GM19043 (cell line): ENCODE results near the gene CLTC.
"Not testable (repeated sequence)": the region's sequence is repeated elsewhere in the genome, so short reads cannot be mapped to it uniquely, and the experiment has no call there.

Experiments
- ATAC-seq: cut with Tn5 transposase; IDR thresholded peaks from one replicate; pipeline ENCODE4 v1.9.1; 2021; ENCODE audit warnings: low read depth; ENCODE audit not compliant: unreplicated experiment

CLTC gene

GRCh38 chr17:59633658-59634359 lies 14.1 kb downstream of the CLTC start:
- no peak for ATAC-seq

- ATAC-seq = peak; percentile 49
Observed at GRCh38 chr17:59634632-59635541, 15.2 kb downstream of the CLTC start.

GRCh38 chr17:59637611-59638310 lies 18.1 kb downstream of the CLTC start:
- ATAC-seq = no peak

- ATAC-seq = no peak
Observed at GRCh38 chr17:59638553-59638952, 18.9 kb downstream of the CLTC start.

DNA sequence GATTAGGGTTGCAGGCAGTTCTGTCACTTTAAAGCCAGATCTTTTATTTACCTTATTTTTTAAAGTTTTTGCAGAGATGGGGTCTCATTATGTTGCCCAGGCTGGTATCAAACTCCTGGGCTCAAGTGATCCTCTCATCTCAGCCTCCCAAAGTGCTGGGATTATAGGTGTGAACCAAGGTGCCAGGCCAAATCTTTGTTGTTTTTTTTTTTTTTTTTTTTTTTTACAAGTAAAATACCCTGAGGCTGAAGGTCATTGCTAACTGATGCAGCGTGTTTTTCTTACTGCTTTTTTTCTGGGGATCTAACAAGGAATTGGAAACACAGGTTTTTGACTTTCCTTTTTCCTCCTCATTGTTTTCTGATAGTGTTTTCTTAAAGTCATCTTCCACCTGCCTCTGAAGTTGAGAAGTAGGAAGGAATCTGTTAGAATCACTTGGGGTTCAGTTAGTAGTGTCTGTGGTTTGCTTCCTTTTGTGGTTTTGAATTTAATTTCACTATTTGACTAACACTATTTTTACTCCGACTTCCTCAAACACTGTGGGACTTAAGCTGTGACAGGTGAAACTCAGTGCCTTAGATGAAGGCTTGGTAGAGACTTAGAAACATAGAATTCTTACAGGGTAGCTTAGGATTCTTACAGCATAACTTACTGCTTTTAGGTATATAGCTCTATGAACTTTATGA lies 22.2 kb downstream of the CLTC start:
- ATAC-seq = peak; percentile 93

- ATAC-seq = no peak
Observed at GRCh38 chr17:59642565-59642964, 22.9 kb downstream of the CLTC start.

DNA sequence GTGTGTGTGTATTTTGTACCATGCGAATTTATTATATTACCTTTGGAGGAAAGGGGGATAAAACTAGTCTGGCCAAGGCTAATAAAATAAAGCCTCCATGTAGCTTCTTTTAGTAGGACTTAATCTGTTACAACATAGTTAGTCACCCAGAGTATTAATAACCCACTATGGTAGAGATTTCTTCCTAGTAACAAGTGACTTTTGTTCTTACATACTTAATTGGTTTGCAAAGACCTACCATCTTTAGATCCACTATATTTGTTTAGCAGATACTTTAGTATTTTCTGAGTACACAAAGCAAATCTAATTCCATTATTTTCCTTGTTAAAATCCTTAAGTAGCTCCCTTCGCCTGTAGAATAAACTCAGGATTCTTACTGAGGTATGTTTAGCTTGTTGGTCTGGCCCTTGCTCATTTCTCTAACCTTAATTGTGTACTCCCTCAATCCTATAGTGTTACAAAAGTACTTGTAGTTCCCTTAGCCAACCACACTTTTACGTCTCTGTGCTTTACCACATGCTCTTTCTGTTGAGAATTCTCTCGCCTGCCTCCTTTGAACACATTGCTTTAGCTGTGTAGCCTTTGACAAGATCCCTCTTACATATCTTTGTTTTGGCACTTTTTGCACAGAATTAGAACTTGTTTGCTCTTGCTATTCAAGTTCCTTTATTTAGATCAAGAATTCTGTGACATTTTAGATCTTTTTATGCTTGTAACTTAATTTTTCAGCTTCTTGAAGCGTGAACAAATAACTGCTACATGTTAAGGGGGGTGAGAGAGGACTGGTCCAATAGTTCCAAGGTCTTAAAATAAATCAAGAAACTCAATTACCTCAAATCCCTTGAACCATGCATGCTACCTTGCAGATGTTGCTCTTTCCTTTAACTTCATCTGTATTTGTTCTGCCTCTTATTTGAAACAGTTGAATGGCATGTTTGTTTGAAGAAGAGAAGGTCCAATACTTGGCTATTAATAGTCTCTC lies 23.8 kb downstream of the CLTC start:
- no peak for ATAC-seq

DNA sequence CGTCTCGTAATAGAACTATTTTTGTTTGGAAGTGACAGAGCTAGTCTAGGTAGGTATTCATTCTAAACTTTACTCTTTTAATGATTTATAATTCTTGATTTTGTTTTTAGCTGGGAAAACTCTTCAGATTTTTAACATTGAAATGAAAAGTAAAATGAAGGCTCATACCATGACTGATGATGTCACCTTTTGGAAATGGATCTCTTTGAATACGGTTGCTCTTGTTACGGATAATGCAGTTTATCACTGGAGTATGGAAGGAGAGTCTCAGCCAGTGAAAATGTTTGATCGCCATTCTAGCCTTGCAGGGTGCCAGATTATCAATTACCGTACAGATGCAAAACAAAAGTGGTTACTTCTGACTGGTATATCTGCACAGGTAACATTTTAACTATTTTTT lies 27.6 kb downstream of the CLTC start:
- no peak for ATAC-seq

- ATAC-seq = no peak
Observed at GRCh38 chr17:59649886-59650285, 30.2 kb downstream of the CLTC start.

- ATAC-seq = no peak
Observed at GRCh38 chr17:59650642-59651041, 30.9 kb downstream of the CLTC start.

DNA sequence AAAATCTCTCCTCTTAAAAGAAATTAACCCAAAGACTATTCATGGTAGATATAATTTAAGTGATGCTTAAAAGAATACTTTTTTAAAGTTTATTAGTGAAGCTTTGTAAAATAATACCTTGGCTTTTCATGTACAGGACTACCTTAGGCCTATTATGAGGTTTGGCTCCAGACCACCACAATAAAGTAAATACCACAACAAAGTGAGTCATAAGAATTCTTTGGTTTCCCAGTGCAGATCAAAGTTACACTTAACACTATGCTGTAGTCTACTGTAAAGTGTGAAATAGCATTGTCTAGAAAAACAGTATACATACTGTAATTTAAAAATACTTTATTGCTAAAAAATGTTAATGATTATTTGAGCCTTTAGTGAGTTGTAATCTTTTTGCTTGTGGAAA lies 31.7 kb downstream of the CLTC start:
- no peak for ATAC-seq

DNA sequence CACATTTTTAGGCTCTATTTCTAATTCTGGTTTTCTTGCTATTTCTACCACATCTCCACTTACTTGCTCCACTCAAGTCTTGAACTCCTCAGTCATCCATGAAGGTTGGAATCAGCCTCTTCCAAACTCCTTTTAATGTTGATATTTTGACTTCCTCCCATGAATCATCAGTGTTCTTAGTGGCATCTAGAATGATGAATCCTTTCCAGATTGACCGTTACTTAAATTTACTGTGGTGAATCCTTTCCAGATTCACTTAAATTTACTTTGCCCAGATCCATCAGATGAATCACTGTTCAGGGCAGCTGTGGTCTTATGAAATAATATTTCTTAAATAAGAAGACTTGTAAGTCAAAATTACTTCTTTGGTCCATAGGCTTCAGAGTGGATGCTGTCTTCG lies 32.4 kb downstream of the CLTC start:
- ATAC-seq = no peak

GRCh38 chr17:59656624-59657023 lies 36.9 kb downstream of the CLTC start:
- not testable (repeated sequence) for ATAC-seq

GRCh38 chr17:59666235-59666634 lies 46.5 kb downstream of the CLTC start:
- no peak for ATAC-seq

DNA sequence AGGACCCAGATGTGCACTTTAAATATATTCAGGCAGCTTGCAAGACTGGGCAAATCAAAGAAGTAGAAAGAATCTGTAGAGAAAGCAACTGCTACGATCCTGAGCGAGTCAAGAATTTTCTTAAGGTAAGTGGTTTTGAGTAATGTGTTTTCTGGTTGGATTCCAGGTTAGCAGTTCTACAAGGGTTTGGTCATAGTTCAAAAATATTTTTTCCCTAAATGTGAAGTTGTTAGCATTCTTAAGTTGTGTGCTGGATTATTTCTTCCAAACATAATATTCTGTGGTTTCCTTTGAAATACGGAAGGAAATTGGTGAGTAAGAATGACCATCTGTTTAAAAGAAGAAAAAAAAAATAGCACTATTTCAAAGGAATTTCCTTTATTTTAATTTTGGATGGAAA lies 49.1 kb downstream of the CLTC start:
- ATAC-seq = no peak

DNA sequence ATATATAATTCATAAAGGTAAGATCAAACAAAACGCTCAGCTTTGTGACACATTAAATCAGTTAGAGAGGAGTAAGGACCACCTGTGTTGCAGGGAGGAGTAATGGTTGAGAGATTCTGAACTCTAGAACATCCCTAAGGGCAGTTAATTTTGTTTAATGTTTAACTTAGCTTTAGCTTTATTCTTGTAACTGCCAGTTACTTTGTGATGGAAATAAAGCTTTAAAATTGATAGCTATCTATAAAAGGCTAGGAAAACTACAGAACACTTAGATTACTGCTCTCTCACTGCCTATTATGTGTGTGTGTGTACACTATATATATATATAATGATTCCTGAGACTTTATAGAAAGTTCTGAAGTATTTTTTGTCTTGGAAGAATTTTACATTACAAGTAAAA lies 49.7 kb downstream of the CLTC start:
- ATAC-seq = peak; percentile 62

GRCh38 chr17:59669944-59670343 lies 50.2 kb downstream of the CLTC start:
- ATAC-seq = no peak

GRCh38 chr17:59671386-59671785 lies 51.7 kb downstream of the CLTC start:
- ATAC-seq = no peak

DNA sequence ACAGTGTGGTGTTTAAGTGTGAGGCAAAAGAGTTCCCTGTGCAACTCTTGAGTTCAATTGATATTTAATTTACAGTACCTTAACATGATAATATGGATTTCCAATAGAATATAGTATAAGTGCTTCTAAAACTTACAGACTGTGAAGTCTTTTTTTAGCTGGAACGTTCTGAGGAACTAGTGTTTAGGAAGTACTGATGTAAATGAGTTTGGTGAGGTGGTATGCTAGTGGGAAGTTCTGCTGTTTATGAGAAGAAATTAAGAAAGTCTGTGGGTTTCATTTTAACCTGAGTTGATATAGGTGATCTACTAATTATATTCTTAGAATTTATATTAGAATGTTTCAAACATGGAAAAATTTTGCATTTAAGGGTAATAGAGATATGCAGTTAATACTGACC lies 55.5 kb downstream of the CLTC start:
- no peak for ATAC-seq

DNA sequence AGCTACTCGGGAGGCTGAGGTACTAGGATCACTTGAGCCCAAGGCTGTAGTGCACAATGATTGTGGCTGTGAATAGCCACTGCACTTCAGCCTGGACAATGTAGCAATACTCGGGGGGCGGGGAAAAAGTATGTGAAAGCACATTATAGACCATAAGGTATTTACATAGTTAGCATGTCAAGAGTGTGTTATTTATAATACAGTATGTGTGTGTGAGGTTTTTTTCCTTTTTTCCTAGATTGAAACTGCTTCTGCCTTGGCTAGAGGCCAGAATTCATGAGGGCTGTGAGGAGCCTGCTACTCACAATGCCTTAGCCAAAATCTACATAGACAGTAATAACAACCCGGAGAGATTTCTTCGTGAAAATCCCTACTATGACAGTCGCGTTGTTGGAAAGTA lies 57.0 kb downstream of the CLTC start:
- no peak for ATAC-seq
